Caco-2 (cell line): Measurements from ENCODE around the gene HSD11B1. TPM values are rescaled to one million over a fixed set of nuclear protein-coding genes. Genes with fewer than 3 reads are reported as not detected.

ENCODE experiments used
- BruUV-seq: library from RNA; stranded (reverse); fragments of 400-500 nt; replicated peaks from 2 replicates; lab custom pipeline; 2021; lab: Mats Ljungman, UMichigan
- CTCF ChIA-PET: fragments of 300-600 bp; sonication (Branson Sonifier 250); formaldehyde crosslinking; loops from one replicate; lab custom pipeline; 2022; ENCODE audit warnings: antibody characterized with exemption; lab: Charles Lee
- POLR2A ChIA-PET: fragments of 300-600 bp; sonication (Branson Sonifier 250); formaldehyde crosslinking; loops from one replicate; lab custom pipeline; 2022; ENCODE audit warnings: antibody characterized with exemption; lab: Charles Lee
- DNase-seq, 2 experiments: peaks; one replicate each; pipeline versions ENCODE4 v3.0.0 to v3.0.0-alpha.2; 2020 to 2022
- H3K27me3 ChIP-seq: replicated peaks from 2 replicates; pipeline ENCODE4 v1.6.0; 2011; ENCODE audit warnings: low read length; ENCODE audit not compliant: control insufficient read depth, insufficient read depth
- H3K36me3 ChIP-seq: 2 replicates; pipeline ENCODE4 v1.5.1; 2011; ENCODE audit warnings: low read length; ENCODE audit not compliant: control insufficient read depth, insufficient read depth
- H3K4me1 ChIP-seq: fragments of 250-450 bp; sonication (Bioruptor Pico); 2 replicates; pipeline ENCODE4 v1.5.1; 2020; ENCODE audit warnings: mild to moderate bottlenecking
- H3K4me3 ChIP-seq: 2 replicates; pipeline ENCODE4 v1.5.1; 2011; ENCODE audit warnings: low read depth, mild to moderate bottlenecking, control low read depth, low read length
- H3K9me3 ChIP-seq: fragments of 250-450 bp; sonication (Bioruptor Pico); 2 replicates; pipeline ENCODE4 v1.5.1; 2020; ENCODE audit warnings: mild to moderate bottlenecking, moderate library complexity
- H3K27ac Mint-ChIP-seq: one replicate; pipeline ENCODE4 v1.8.0; 2022; ENCODE audit warnings: mixed read lengths; ENCODE audit not compliant: unreplicated experiment
- H3K27me3 Mint-ChIP-seq: one replicate; pipeline ENCODE4 v1.8.0; 2022; ENCODE audit warnings: mixed read lengths; ENCODE audit not compliant: insufficient read depth, unreplicated experiment
- H3K36me3 Mint-ChIP-seq: one replicate; pipeline ENCODE4 v1.8.0; 2022; ENCODE audit warnings: mild to moderate bottlenecking, mixed read lengths; ENCODE audit not compliant: insufficient read depth, unreplicated experiment
- H3K4me1 Mint-ChIP-seq: one replicate; pipeline ENCODE4 v1.8.0; 2022; ENCODE audit warnings: low read depth, mixed read lengths; ENCODE audit not compliant: unreplicated experiment
- H3K4me3 Mint-ChIP-seq: one replicate; pipeline ENCODE4 v1.8.0; 2022; ENCODE audit warnings: mild to moderate bottlenecking, moderate library complexity, mixed read lengths; ENCODE audit not compliant: unreplicated experiment
- H3K9me3 Mint-ChIP-seq: one replicate; pipeline ENCODE4 v1.8.0; 2022; ENCODE audit warnings: mixed read lengths; ENCODE audit not compliant: unreplicated experiment
- intact Hi-C: fragments of 100-400 bp; cut with micrococcal nuclease; formaldehyde crosslinking; loops from one replicate; pipeline ENCODE4 v1.10.0; 2022; ENCODE audit not compliant: unreplicated experiment
- total RNA-seq: library from RNA; stranded (reverse); gene quantifications from 2 replicates; pipeline ENCODE4 v1.2.3, GENCODE V29; 2022
- TF ChIP-seq, protein P1 (sequence below), 2 experiments: fragments of 200-600 bp in 1 of 2; IDR thresholded peaks; 1 replicate in 1 of 2; 2 replicates in 1 of 2; pipeline versions ENCODE4 v1.5.1 to v1.8.0; 2011 to 2022; ENCODE audit warnings: antibody characterized with exemption in 1 of 2, control low read depth in 1 of 2, inconsistent platforms in 1 of 2, low read depth in 1 of 2, low read length in 1 of 2, mild to moderate bottlenecking in 1 of 2, moderate library complexity in 1 of 2; ENCODE audit not compliant: insufficient read depth in 1 of 2, severe bottlenecking in 1 of 2, unreplicated experiment in 1 of 2

Gene HSD11B1
- total RNA-seq, 1 experiment from 2014 or later, result not detected

- TF ChIP-seq, protein P1, sequence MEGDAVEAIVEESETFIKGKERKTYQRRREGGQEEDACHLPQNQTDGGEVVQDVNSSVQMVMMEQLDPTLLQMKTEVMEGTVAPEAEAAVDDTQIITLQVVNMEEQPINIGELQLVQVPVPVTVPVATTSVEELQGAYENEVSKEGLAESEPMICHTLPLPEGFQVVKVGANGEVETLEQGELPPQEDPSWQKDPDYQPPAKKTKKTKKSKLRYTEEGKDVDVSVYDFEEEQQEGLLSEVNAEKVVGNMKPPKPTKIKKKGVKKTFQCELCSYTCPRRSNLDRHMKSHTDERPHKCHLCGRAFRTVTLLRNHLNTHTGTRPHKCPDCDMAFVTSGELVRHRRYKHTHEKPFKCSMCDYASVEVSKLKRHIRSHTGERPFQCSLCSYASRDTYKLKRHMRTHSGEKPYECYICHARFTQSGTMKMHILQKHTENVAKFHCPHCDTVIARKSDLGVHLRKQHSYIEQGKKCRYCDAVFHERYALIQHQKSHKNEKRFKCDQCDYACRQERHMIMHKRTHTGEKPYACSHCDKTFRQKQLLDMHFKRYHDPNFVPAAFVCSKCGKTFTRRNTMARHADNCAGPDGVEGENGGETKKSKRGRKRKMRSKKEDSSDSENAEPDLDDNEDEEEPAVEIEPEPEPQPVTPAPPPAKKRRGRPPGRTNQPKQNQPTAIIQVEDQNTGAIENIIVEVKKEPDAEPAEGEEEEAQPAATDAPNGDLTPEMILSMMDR (IDR thresholded peaks at IDR 0.05; ENCODE audit: insufficient read depth in 1 of 2, low read depth in 1 of 2, low read length in 1 of 2, severe bottlenecking in 1 of 2, unreplicated experiment in 1 of 2), result no peak
- BruUV-seq, result no TSS peak
- Histone ChIP-seq H3K4me3 (no peak overlapping the region), H3K27me3 (no peaks in the 10 kb centered on the region), H3K4me1 (no peaks in the 10 kb centered on the region), H3K36me3 (no peaks in the 10 kb centered on the region), H3K9me3 (no peaks in the 10 kb centered on the region)
- DNase-seq, result no peak
- intact Hi-C loops, result no loop called here
- H3K27me3 Mint-ChIP-seq, result no peaks in the 10 kb centered on the region
- no peak overlapping the region for H3K27ac Mint-ChIP-seq
- H3K4me1 Mint-ChIP-seq, result no peaks in the 10 kb centered on the region
- H3K9me3 Mint-ChIP-seq, result peaks cover 4% of the 10 kb centered on the region
- no peaks in the 10 kb centered on the region for H3K36me3 Mint-ChIP-seq
- no peak overlapping the region for H3K4me3 Mint-ChIP-seq
- POLR2A ChIA-PET, result no interaction called here
- CTCF ChIA-PET, result no interaction called here
Measured at GRCh38 chr1:209759829-209760359, 55.2 kb downstream of the HSD11B1 start.

GRCh38 chr1:209761011-209761635 is 56.5 kb downstream of the HSD11B1 start:
- TF ChIP-seq, protein P1 (IDR thresholded peaks at IDR 0.05; ENCODE audit: insufficient read depth in 1 of 2, low read depth in 1 of 2, low read length in 1 of 2, severe bottlenecking in 1 of 2, unreplicated experiment in 1 of 2), result no peak
- no peaks in the 10 kb centered on the region for H3K4me1 Mint-ChIP-seq
- H3K27ac Mint-ChIP-seq, result no peak overlapping the region
- H3K4me1 ChIP-seq, result no peaks in the 10 kb centered on the region
- H3K36me3 ChIP-seq, result no peaks in the 10 kb centered on the region
- intact Hi-C loops, result no loop called here
- no peaks in the 10 kb centered on the region for H3K27me3 Mint-ChIP-seq
- H3K9me3 Mint-ChIP-seq, result peaks cover 9% of the 10 kb centered on the region
- BruUV-seq, result no TSS peak
- H3K4me3 ChIP-seq, result no peak overlapping the region
- H3K4me3 Mint-ChIP-seq, result no peak overlapping the region
- H3K27me3 ChIP-seq, result no peaks in the 10 kb centered on the region
- H3K36me3 Mint-ChIP-seq, result no peaks in the 10 kb centered on the region
- POLR2A ChIA-PET, result no interaction called here
- no peaks in the 10 kb centered on the region for H3K9me3 ChIP-seq
- CTCF ChIA-PET, result no interaction called here
- DNase-seq, result no peak

GRCh38 chr1:209766051-209766450 is 61.4 kb downstream of the HSD11B1 start:
- ChIA-PET POLR2A (no interaction called here), CTCF (no interaction called here)
- BruUV-seq, result no TSS peak
- peaks cover 9% of the 10 kb centered on the region for H3K9me3 Mint-ChIP-seq
- H3K4me1 Mint-ChIP-seq, result no peaks in the 10 kb centered on the region
- H3K4me3 Mint-ChIP-seq, result no peak overlapping the region
- no peaks in the 10 kb centered on the region for H3K36me3 Mint-ChIP-seq
- no peaks in the 10 kb centered on the region for H3K27me3 Mint-ChIP-seq
- no peaks in the 10 kb centered on the region for H3K27me3 ChIP-seq
- no peaks in the 10 kb centered on the region for H3K9me3 ChIP-seq
- H3K4me3 ChIP-seq, result no peak overlapping the region
- intact Hi-C loops, result no loop called here
- H3K27ac Mint-ChIP-seq, result no peak overlapping the region
- TF ChIP-seq, protein P1 (IDR thresholded peaks at IDR 0.05; ENCODE audit: insufficient read depth in 1 of 2, low read depth in 1 of 2, low read length in 1 of 2, severe bottlenecking in 1 of 2, unreplicated experiment in 1 of 2), result no peak
- H3K36me3 ChIP-seq, result no peaks in the 10 kb centered on the region
- H3K4me1 ChIP-seq, result no peaks in the 10 kb centered on the region
- DNase-seq, result no peak
